Left renal cortex interstitium (tissue), 4 donors: ENCODE results near the gene PTPRC. TPM values are rescaled to one million over a fixed set of nuclear protein-coding genes. Genes with fewer than 3 reads are reported as not detected.
A peak's percentile ranks its signal among the peaks of the same experiment; 100 is the strongest.

ENCODE experiments used
- DNase-seq, 4 donors: peaks; one replicate each; pipeline ENCODE4 v3.0.0-alpha.2; 2013; ENCODE audit warnings: low read depth in 4 of 4, low spot score in 2 of 4, missing footprints in 1 of 4
- polyA plus RNA-seq, 4 donors: library from polyadenylated mRNA; unstranded; fragments of 120-200 nt; gene quantifications; one replicate each; pipeline ENCODE4 v1.2.1, GENCODE V29; 2013; ENCODE audit not compliant: insufficient read length in 4 of 4

PTPRC gene
- polyA plus RNA-seq, 4 donors, result 4.4 to 6.5 (median 5.7) TPM

- DNase-seq, result no peak
Observed at GRCh38 chr1:198669023-198669698, 30.3 kb downstream of the PTPRC start.

DNA sequence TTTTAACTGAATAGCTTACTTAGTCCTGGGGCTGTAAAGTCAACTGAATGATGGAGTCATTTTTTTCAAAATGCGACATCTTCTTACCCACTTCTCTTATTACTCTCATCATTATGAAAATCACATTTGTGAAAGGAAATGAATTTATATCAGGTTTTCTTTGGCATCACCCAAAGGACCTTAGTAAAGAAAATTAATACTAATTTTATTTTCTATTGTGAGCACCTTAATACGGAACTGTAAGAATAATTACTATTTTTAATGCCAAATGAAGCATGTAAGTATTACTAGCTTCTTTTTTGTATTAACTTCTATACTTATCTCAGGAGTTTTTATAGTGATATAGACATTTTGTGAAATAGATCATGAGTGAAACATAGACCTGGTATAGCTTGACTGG lies 30.9 kb downstream of the PTPRC start:
- DNase-seq, result no peak

GRCh38 chr1:198671136-198671535 lies 32.3 kb downstream of the PTPRC start:
- peak in 1 of 4 donors; percentile 20 for DNase-seq

GRCh38 chr1:198672124-198672523 lies 33.3 kb downstream of the PTPRC start:
- no peak for DNase-seq

DNA sequence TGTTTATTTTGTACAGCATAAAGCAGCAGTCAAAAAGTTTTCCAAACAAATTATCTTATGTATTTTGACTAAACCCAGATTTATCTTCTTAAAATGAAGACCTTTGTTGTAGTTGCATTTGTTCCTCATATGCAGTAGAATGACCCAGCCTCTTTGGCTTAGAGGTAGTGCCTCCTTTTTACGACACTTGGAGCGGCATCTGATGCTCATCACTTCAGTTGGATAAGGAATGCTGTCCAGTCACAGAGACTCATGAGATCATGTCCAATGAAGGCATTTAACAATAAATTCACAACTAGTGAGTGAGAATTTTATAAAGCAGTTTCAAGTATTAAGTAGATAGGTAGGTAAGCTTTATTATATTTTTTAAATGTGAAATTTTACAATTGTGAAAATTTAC lies 35.2 kb downstream of the PTPRC start:
- no peak for DNase-seq

- no peak for DNase-seq
Observed at GRCh38 chr1:198676253-198676652, 37.4 kb downstream of the PTPRC start.

DNA sequence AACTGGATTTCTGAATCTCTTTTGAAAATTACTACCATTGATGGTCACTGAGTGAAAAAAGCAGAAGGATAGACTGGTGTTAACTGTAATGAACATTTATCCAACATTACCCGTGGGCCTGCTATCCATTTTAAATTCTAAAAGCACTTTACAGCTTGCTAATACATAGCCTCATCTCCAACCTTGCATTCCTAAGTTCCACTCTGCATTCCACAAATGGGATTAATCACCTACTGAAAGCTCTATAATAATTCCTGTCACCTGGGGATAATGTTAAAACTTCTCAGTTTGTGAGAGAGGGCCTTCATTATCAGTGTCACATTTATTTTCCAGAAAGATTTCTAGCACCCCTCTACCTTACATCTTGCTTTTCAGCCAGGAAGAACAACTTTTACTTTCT lies 38.2 kb downstream of the PTPRC start:
- DNase-seq, result no peak

- DNase-seq, result no peak
Observed at GRCh38 chr1:198677871-198678270, 39.0 kb downstream of the PTPRC start.

DNA sequence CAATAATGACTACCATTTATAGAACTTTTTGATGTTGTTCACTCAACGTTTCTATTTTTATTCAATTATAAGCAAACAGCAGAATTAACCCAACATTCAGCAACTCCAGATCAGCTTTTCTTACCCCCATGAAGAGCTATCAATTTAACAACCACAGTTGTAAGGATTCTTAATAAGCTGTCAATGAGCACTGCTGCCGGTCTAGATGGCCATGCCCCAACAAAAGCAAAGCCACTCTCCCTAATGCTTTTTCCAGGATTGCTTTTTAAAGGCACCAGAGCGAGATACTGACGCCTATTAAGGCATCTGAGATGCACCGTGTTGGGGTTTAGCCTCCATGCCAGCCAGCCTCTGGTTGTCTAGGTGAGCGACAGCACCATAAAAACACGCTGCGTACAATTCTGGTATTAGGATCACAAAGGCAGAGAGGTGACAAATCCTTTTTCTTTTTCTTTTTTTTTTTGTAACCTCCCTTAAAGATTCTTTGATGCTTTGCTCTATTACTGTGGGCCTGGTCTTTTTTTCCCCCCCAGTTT lies 39.5 kb downstream of the PTPRC start:
- DNase-seq, result no peak

DNA sequence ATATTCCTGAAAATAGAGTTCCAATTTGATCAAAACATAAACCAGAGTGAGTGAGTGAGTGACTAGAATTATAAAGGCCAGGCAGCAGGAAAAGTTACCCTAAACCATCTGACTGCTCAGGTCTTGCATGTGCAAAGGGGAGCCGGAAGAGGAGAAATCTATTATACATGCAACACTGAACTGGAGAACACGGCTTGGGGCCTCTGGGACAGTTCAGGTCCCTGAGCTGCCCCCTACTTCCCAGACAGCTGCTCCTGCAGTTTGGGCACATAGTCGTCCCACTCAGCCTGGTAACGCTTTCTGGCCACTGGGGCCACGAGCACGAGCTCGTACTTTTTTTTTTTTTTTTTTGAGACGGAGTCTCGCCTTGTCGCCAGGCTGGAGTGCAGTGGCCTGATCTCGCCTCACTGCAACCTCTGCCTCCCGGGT lies 40.1 kb downstream of the PTPRC start:
- DNase-seq, result no peak

- DNase-seq, result no peak
Observed at GRCh38 chr1:198679535-198680173, 40.8 kb downstream of the PTPRC start.

- DNase-seq, result no peak
Observed at GRCh38 chr1:198680174-198680875, 41.5 kb downstream of the PTPRC start.

- no peak for DNase-seq
Observed at GRCh38 chr1:198681252-198681651, 42.4 kb downstream of the PTPRC start.

DNA sequence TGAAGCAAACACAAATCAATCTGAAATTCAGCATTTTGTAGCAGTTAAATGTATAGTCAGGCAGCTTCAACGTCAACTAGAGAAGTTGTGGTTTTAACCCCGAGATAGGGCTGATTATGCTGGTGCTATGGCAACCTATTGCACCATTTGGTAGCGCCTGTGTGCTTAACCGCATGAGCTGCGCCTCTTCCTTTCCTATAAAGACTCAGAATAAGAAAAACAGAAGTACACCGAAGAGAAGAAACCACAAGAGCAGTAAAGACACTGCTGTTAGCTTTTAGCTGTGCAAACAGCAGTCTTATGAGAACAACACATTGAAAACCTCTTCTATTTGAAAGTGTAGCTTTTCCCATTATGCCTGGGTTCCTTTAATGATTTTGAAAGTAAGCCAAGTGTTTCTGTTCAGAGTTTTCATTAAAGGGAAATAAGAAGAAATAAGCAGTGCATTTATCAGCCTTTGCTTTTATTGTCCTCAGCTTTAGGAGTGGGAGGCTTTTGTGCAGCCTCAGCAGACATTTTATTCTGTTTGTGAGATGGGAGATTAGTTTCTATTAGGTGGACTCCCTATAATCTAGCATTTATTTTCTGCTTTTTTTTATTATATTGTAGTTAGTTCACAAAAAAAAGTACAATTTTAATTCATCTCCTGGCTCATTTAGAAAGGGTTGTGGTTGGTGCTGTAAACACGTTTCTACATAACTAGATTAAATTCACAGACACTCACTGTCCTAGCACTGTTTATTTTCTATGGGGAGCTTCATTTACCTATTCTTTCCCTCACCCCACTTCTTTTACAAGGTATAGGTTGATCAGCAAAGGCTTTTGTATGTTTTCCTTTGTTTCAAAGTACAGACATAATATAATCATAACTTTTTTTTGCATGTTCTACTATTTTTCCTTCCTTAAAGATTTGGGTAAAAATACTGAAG lies 43.3 kb downstream of the PTPRC start:
- peak in 2 of 4 donors; percentile 26 to 28 for DNase-seq

DNA sequence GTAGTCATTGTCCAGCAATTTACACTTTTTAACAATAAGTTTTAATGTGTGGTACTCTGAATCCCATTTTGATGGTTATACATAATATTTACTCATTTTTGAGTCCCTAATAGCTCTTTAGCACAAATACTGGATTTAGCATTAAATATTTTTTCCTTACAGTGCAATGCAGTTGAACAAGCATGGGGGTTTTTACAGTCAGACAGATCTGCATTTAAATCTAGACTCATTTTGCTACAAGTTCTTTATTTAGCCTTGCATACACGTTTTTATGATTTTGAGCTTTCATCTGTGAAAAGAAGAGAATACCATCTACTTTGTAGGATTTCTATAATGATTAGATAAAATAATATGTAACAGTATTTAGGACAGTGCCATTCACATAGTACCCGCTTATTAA lies 44.0 kb downstream of the PTPRC start:
- no peak for DNase-seq

- no peak for DNase-seq
Observed at GRCh38 chr1:198683449-198683848, 44.6 kb downstream of the PTPRC start.

DNA sequence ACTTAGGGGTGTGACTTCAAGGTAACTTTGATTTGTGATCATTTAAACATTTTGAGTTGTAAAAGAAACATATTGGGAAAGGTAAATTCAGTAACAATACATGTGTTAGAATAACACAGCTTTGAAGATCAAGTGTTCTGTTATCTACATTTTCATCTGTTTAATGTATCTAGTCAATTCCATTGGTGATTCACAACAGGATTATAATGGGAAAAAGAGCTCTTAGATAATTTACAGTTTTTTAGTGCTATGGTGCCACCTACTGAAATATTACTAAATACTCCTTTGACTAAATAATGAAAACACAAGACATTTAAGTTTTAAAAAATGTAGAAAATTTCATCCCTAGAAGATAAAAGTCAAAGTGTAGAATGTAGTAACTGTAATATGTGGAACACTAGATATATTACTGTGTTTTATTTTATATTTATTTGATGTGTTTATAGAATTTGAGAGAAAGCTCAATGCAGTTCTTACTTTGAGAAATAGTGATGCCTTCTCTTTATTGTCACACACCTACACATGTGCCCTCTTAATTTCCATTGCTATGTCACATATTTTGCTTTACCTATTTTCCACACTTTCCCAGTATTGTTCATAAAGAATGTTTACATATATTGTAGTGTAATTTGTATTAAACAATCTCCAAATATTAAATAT lies 47.4 kb downstream of the PTPRC start:
- peak in 1 of 4 donors; percentile 24 for DNase-seq

DNA sequence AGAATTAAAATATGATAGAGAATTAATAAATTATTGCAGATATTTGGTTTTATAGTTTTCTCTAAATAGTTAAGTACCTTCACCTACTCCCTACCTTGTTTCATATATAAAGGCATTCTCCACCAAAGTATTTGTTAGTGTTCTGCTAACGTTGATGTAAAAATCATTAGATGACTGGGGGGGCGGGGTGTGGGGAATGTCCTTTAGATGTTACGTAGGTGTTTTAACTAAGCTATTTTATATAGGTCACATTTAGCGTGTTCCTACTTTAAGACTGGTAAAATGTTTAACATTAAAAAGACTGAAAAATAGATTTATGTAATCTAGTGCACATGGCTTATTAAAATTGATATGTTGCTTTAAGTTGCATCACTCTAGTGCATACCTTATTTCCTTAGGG lies 48.6 kb downstream of the PTPRC start:
- no peak for DNase-seq

DNA sequence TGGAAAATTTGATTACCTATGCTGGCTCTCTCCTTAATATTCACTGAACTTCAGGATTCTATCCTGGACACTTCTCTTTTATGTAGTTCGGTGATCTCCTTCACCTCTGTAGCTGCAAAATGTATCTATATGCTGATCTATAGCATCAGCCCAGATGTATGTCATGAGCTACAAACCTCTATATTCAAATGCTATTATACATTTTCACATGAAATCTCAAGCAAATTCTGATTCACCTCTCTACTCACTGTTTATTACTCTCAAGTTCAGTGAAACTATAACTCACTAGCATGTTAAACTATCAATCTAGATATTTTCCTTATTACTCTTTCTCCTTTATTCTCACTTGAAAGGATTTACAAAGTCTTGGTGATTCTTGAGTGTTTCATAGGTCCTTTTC lies 52.2 kb downstream of the PTPRC start:
- DNase-seq, result no peak

DNA sequence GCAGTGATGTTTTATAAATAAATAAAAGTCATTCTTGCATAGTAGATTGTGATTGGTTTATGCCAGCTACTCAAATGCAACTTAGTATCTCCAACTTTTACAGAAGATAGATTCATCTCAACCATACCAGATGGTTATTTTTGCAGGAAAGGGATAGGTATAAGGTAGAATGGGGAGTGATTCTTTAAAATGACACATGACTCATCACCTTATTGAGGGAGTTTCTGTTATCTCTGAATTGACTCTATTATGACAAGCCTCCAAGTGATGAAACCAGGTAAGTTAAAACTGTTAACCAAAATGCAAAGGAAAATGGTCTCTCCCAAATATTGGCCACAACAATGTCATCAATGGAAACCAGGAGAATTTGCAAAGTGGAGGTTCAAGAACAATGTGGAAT lies 54.5 kb downstream of the PTPRC start:
- DNase-seq, result no peak
